Suprapubic skin (tissue), 4 donors: ENCODE measurements around the gene PLSCR2. TPM values are rescaled to one million over a fixed set of nuclear protein-coding genes. Genes with fewer than 3 reads are reported as not detected.

Experiments
- DNase-seq, 2 donors: peaks; one replicate each; pipeline ENCODE4 v3.0.0-alpha.2; 2019; ENCODE audit warnings: low spot score in 2 of 2
- H3K27ac ChIP-seq: fragments of 200-600 bp; sonication (generic); one replicate; pipeline ENCODE4 v1.5.1; 2019
- H3K27me3 ChIP-seq: fragments of 200-600 bp; sonication (generic); one replicate; pipeline ENCODE4 v1.5.1; 2019
- H3K36me3 ChIP-seq: fragments of 200-600 bp; sonication (generic); one replicate; pipeline ENCODE4 v1.5.1; 2019
- H3K4me1 ChIP-seq: fragments of 200-600 bp; sonication (generic); one replicate; pipeline ENCODE4 v1.5.1; 2019
- H3K4me3 ChIP-seq: fragments of 200-600 bp; sonication (generic); one replicate; pipeline ENCODE4 v1.5.1; 2019; ENCODE audit warnings: mild to moderate bottlenecking
- H3K9me3 ChIP-seq: fragments of 200-600 bp; sonication (generic); one replicate; pipeline ENCODE4 v1.5.1; 2019
- CTCF ChIP-seq, 2 donors: fragments of 200-600 bp in 1 of 2; fragments of 450-650 bp in 1 of 2; sonication (generic) in 1 of 2; IDR thresholded peaks; one replicate each; pipeline ENCODE4 v1.5.1; 2016 to 2019; ENCODE audit warnings: antibody characterized with exemption in 2 of 2, mild to moderate bottlenecking in 1 of 2, moderate library complexity in 1 of 2
- EP300 ChIP-seq: sonication (generic); formaldehyde crosslinking; IDR thresholded peaks from one replicate; pipeline ENCODE4 v1.6.1; 2017; ENCODE audit warnings: antibody characterized with exemption
- POLR2A ChIP-seq, 2 donors: fragments of 450-650 bp; IDR thresholded peaks; one replicate each; pipeline ENCODE4 v1.6.1; 2017; ENCODE audit warnings: antibody characterized with exemption in 2 of 2, mild to moderate bottlenecking in 2 of 2, moderate library complexity in 2 of 2
- POLR2AphosphoS5 ChIP-seq, 3 donors: sonication (generic); formaldehyde crosslinking; IDR thresholded peaks; one replicate each; pipeline ENCODE4 v1.6.1; 2017; ENCODE audit warnings: antibody characterized with exemption in 3 of 3
- whole genome bisulfite sequencing: methylation state at CpG from one replicate; pipeline ENCODE4 v1.1.5; 2018; 5-methylcytosine and 5-hydroxymethylcytosine counted together
- total RNA-seq, 4 donors: library from RNA; depleted of rRNA; stranded (reverse); fragments of >200 nt; gene quantifications; one replicate each; pipeline ENCODE4 v1.1.0, GENCODE V29; 2016

The PLSCR2 gene
- total RNA-seq, 4 donors from 2014 or later = not detected

GRCh38 chr3:146390006-146390772, 79.2 kb downstream of the PLSCR2 start:
- Histone ChIP-seq H3K27me3 (no peaks in the 10 kb centered on the region), H3K4me3 (no peak overlapping the region), H3K27ac (no peak overlapping the region), H3K36me3 (no peaks in the 10 kb centered on the region), H3K4me1 (peaks cover 6% of the 10 kb centered on the region), H3K9me3 (no peaks in the 10 kb centered on the region)
- no peak for TF ChIP-seq EP300
- TF ChIP-seq POLR2AphosphoS5 (IDR thresholded peaks at IDR 0.05) = no peak
- TF ChIP-seq POLR2A (IDR thresholded peaks at IDR 0.05) = no peak
- TF ChIP-seq CTCF (IDR thresholded peaks at IDR 0.05) = no peak
- DNase-seq = no peak
- 44% methylated on average over 2 of the region's 2 CpGs for WGBS

GRCh38 chr3:146387566-146387965, 81.8 kb downstream of the PLSCR2 start:
- Histone ChIP-seq H3K4me3 (no peak overlapping the region), H3K9me3 (no peaks in the 10 kb centered on the region), H3K27me3 (no peaks in the 10 kb centered on the region), H3K27ac (no peak overlapping the region), H3K36me3 (no peaks in the 10 kb centered on the region), H3K4me1 (peaks cover 6% of the 10 kb centered on the region)
- TF ChIP-seq EP300 (no peak), POLR2A (IDR thresholded peaks at IDR 0.05) (no peak), POLR2AphosphoS5 (IDR thresholded peaks at IDR 0.05) (no peak), CTCF (IDR thresholded peaks at IDR 0.05) (no peak)
- DNase-seq = no peak
- 63% methylated on average over 2 of the region's 2 CpGs for WGBS

GRCh38 chr3:146386936-146387335, 82.4 kb downstream of the PLSCR2 start:
- H3K4me3 ChIP-seq = no peak overlapping the region
- H3K4me1 ChIP-seq = peaks cover 6% of the 10 kb centered on the region
- DNase-seq = no peak
- WGBS = 78% methylated on average over 1 of the region's 1 CpG
- no peaks in the 10 kb centered on the region for H3K27me3 ChIP-seq
- TF ChIP-seq EP300 (no peak), POLR2AphosphoS5 (IDR thresholded peaks at IDR 0.05) (no peak), CTCF (IDR thresholded peaks at IDR 0.05) (no peak), POLR2A (IDR thresholded peaks at IDR 0.05) (no peak)
- no peaks in the 10 kb centered on the region for H3K36me3 ChIP-seq
- H3K27ac ChIP-seq = no peak overlapping the region
- no peaks in the 10 kb centered on the region for H3K9me3 ChIP-seq

- no peaks in the 10 kb centered on the region for H3K9me3 ChIP-seq
- no peak for TF ChIP-seq EP300
- no peak for TF ChIP-seq CTCF (IDR thresholded peaks at IDR 0.05)
- TF ChIP-seq POLR2AphosphoS5 (IDR thresholded peaks at IDR 0.05) = no peak
- TF ChIP-seq POLR2A (IDR thresholded peaks at IDR 0.05) = no peak
- H3K36me3 ChIP-seq = no peaks in the 10 kb centered on the region
- H3K4me1 ChIP-seq = no peaks in the 10 kb centered on the region
- no peaks in the 10 kb centered on the region for H3K27me3 ChIP-seq
- H3K27ac ChIP-seq = no peak overlapping the region
- no peak for DNase-seq
- no peak overlapping the region for H3K4me3 ChIP-seq
These were observed 84.6 kb downstream of the PLSCR2 start for GRCh38 chr3:146384786-146385185.

Other genes starting within 250 kb of the PLSCR2 start
- gene PLSCR4, start 218.5 kb downstream of the PLSCR2 start, total RNA-seq = 10 to 100 TPM; 16.4 to 37.3 (median 23.7) TPM
- 10 to 100 TPM; 16.6 to 42.0 (median 23.9) TPM for gene PLSCR1, start 75.0 kb upstream of the PLSCR2 start, total RNA-seq
- gene PLSCR5, start 135.8 kb upstream of the PLSCR2 start, total RNA-seq = not detected